ENCODE measurements around the gene EVA1C. TPM values are rescaled to one million over a fixed set of nuclear protein-coding genes. Genes with fewer than 3 reads are reported as not detected.

Gene EVA1C
- total RNA-seq (2022; extraction: Qiagen RNA extraction): 34.5 to 43.8 TPM (median 42.3 TPM) in 5 replicates

GRCh38 chr21:32412162-32413014, at the start of gene EVA1C:
Gene EVA1C, plus strand, starts transcription at chr21:32412706. Its CDS starts 148 bp downstream, at chr21:32412854.

GRCh38 chr21:32392880-32393676, 19.4 kb upstream of the EVA1C start, which contains the start of gene URB1:
Gene URB1, minus strand, starts transcription at chr21:32393012. Its CDS starts 102 bp downstream, at chr21:32392910.

Other genes with a start within 250 kb of the EVA1C start
- gene MIS18A, start 133.7 kb upstream of the EVA1C start, total RNA-seq (2022; extraction: Qiagen RNA extraction): 15.2 to 16.9 TPM (median 15.4 TPM) in 5 replicates
- gene MRAP, start 113.9 kb upstream of the EVA1C start, total RNA-seq (2022; extraction: Qiagen RNA extraction): not detected in 5 replicates
- 9.7 to 14.0 TPM (median 12.5 TPM) in 5 replicates for gene URB1, start 19.7 kb upstream of the EVA1C start, total RNA-seq (2022; extraction: Qiagen RNA extraction)
- gene TCP10L, start 172.8 kb downstream of the EVA1C start, total RNA-seq (2022; extraction: Qiagen RNA extraction): 0.23 to 0.96 TPM (median 0.65 TPM) in 5 replicates
- 26.6 to 33.2 TPM (median 31.8 TPM) in 5 replicates for gene CFAP298, start 199.7 kb downstream of the EVA1C start, total RNA-seq (2022; extraction: Qiagen RNA extraction)